Hepatocyte (in vitro differentiated cells): ENCODE data around the gene RETSAT.

ENCODE experiments used
- CTCF ChIP-seq: fragments of 200-600 bp; sonication (generic); IDR thresholded peaks from 2 replicates; pipeline ENCODE4 v1.5.1; 2016; ENCODE audit warnings: antibody characterized with exemption, mild to moderate bottlenecking; ENCODE audit not compliant: poor library complexity
- EZH2 ChIP-seq: fragments of 200-600 bp; sonication (generic); IDR thresholded peaks from 2 replicates; pipeline ENCODE4 v1.6.1; 2016; ENCODE audit warnings: antibody characterized with exemption, mild to moderate bottlenecking, borderline replicate concordance

GRCh38 chr2:85353876-85354285, 447 bp downstream of the RETSAT start:
- TF ChIP-seq CTCF (no peak), EZH2 (no peak)
